Middle frontal gyrus (tissue), 1 donor: ENCODE data around the gene ASTN1.

Source experiments
- DNase-seq: peaks from one replicate; pipeline ENCODE4 v3.0.0-alpha.2; 2015; ENCODE audit warnings: low spot score; ENCODE audit errors: extremely low spot score

ASTN1 gene

DNA sequence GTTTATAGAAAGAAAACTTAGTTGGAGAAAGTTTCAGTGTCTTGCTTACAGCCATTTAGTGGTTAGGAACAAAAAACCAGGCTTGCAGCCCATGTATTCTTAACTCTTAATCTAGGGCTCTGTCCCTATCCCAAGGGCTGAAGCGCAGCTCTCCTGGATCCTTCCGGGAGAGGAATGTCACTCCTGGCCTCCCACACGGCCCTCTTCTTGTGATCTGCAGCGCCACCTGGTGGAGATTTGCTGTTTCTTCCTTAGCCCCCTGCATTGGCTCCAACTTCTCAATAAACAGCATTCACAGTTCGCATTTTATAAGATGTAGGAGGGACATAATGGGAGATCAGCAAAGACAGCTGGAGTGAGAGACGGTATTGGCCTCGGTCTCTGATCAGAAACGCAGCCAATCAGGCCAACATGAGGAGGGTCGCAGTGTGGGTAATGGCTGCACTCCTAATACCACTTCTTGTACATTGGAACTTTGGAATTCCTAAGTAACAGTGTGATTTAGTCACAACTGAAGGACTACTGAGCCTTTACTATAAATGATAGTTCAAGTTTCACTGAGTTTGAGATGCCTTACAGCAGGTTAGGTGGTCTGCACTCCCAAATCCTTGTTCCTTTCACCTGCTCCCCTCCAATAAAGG, 283.4 kb downstream of the ASTN1 start:
- DNase-seq = peak; percentile 61

DNA sequence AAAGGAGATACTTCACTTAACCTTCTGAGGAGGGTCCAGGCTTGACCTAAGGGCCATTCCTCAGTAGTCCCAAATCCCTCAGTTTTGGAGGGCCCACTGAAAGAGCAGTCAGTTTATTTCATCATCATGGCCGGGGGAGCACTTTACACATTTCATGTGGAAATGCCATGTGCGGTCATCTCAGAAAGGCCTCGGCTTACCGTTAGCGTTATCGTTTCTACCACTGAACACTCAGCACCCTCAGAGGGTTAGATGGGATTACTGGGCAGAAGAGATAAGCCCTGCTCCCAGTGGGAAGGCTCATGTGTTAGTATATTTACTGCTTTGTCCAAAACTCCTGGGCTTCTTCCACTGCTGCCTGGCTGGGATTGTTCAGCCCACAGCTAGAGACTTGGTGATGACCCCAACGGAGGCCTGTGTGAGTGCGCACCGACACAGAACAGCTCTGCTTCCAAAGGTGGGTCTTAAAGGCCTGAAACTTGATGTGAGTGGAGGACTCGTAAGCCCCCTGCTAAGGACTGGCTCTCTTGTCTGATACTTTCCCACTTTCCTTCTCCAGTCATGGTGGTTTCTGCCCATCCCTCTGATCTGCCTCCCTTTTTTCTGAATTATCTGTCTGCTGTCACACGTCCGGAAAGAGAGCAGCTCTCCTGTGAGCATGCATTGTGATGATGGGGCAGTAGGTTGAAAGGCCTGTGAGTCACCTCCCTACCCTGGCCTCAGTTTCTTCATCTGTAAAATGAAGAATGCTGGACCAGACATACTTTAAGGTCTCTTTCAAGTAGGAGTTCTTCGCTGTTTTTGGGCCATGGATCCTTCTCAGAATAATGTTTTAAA, 284.5 kb downstream of the ASTN1 start:
- DNase-seq = no peak

GRCh38 chr1:176878750-176879536, 285.6 kb downstream of the ASTN1 start:
- DNase-seq = no peak

- no peak for DNase-seq
These were observed 287.0 kb downstream of the ASTN1 start for GRCh38 chr1:176877557-176877956.

GRCh38 chr1:176876966-176877515, 287.5 kb downstream of the ASTN1 start:
- no peak for DNase-seq

GRCh38 chr1:176869577-176869976, 294.9 kb downstream of the ASTN1 start:
- DNase-seq = no peak

- no peak for DNase-seq
These were observed 298.3 kb downstream of the ASTN1 start for GRCh38 chr1:176866011-176866714.

GRCh38 chr1:176864211-176864610, 300.3 kb downstream of the ASTN1 start:
- no peak for DNase-seq

GRCh38 chr1:176863613-176864012, 300.9 kb downstream of the ASTN1 start:
- DNase-seq = no peak

- no peak for DNase-seq
These were observed 306.0 kb downstream of the ASTN1 start for GRCh38 chr1:176858433-176858916.

GRCh38 chr1:176857632-176858031, 306.9 kb downstream of the ASTN1 start:
- DNase-seq = no peak

DNA sequence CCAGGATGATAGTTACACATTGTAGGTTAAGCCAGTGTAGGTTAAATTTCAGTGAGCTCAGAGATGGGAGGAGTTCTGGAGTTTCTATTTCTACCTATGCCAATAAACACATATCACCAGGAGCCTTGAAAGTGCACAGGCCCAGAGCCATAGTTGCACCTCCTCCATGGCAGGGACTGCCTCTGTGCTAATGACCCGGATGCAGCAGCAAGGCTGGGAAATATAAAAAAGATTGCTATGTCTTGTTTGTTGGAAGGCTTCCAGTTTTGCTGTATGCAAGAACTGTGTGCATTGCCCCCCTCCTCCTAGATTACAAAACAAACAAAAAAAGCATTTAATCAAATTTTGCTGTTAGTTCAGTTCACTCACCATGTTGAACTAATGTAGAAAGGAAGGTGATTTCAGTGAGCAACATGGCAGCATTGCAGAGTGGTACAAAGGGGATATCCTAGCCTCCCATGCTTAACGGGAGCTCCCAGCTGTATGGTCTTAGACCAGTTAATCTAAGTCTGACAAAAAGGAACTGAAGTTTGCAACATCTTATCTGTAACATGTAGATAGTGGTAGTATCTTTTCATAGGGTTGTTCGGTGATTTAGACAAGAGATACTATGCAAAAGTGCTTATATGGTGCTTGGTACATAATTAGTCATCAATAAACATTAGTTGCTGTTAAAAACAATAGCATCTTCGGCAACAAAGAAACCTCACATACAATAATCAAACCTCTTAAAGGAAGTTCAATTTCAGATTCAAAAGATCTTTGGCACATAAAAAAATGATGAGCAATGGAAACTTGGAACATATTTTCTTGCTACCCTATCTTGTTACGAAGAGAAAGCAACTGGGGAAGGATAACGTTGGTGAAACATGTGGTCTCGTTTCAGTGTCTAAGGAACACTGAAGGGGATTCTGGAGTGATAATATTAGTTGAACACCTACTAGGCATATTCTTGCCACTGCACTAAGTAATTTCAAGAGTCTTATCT, 309.5 kb downstream of the ASTN1 start:
- DNase-seq = no peak

DNA sequence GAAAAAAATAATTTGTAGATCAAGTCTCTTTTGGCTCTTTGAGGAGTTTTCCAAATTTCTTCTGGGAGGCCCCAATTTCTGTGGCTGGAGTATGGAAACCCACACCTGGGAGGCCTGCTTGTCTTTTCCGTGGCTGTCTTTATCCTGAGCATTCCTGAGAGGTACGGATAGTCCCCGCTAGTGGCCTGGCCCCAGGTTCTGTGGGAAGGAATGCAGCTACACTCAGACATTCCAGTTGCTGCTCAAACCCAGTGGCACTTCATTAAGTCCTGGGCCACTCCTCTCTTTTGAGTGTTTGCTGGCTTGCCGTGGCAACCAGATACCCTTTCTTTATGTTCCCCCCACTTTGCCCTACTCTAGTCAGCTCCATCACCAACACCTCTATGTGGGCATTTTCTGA, 310.4 kb downstream of the ASTN1 start:
- DNase-seq = no peak

- no peak for DNase-seq
These were observed 311.0 kb downstream of the ASTN1 start for GRCh38 chr1:176853503-176853902.

- DNase-seq = no peak
These were observed 312.4 kb downstream of the ASTN1 start for GRCh38 chr1:176852124-176852523.

- DNase-seq = no peak
These were observed 313.6 kb downstream of the ASTN1 start for GRCh38 chr1:176850871-176851270.

- no peak for DNase-seq
These were observed 315.2 kb downstream of the ASTN1 start for GRCh38 chr1:176849281-176849680.

- no peak for DNase-seq
These were observed 317.5 kb downstream of the ASTN1 start for GRCh38 chr1:176847052-176847451.

DNA sequence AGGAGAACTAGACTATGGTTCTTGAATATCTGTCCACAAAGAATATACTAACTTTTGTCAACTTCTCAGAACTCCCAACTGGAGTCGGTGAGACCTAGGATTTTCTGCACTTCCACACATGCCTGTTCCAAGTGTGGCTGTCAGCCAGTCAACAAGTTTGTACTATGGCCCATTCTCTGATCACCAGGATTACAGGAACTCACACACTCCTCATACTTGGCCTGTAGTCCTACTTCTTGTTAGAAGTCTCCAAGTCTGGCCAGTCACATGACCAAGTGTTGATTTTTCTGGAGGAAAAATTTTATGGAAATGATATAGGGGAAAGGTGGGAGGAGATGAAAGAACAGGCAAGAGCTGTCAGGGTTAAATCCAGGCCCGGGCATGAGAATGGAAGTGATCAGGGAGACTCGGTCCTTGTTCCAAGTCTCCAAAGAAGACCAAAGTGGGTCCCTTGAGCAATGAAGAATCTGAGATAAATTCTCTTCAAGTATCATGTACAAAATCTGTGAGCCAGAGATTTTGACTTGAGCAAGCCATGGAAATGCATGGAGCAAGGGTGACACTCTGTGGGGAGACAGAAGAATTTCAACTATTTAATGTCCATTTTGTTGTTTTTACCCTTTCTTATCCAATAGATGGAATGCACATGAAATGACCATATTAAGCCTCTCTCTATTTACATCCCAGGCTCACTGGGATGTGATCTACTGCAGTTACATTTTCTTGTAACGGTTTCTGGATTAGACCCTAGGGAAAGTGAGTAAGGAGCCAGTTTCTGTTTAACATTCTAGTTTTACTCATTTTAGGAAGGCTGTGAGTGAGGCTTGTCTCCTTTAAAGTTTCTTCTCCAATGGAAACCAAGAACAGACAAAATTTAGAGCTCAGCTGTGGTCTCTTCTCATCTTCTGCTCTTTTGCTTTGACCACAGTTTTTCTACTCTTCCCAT, 320.9 kb downstream of the ASTN1 start:
- DNase-seq = no peak
